ENCODE measurements around the gene CDH4. TPM values are rescaled to one million over a fixed set of nuclear protein-coding genes. Genes with fewer than 3 reads are reported as not detected.

Gene CDH4
- total and polyA plus RNA-seq, 2 donors (not counting 1 experiment from before 2014, with no cell fraction given): not detected

DNA sequence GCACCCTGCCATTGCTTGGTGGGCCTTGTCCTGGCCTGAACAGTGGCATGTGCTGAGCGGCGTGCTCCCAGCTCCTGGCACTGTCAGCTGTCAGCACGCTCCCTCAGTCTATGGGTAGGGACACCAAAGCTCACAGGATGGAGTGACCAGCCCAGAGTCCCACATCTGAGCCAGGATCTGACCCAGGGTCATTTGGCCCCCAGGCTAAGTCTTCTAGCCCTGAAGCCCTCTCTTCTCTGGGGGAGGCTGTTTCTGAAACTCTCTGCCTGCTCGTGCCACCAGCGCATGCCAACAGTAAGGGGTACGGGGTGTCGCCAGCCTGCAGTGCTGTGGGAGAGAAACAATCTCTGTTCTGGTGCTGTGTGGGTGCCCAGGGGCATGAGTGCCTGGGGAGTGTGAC lies 37.1 kb downstream of the CDH4 start:
- Histone ChIP-seq H3K36me3 (replicated peaks in 1 of 2; ENCODE audit: control extremely low read depth in 1 of 2, control insufficient read depth in 1 of 2, extremely low read depth in 1 of 2, insufficient read depth in 2 of 2, low read length in 1 of 2) (no peaks in the 10 kb centered on the region), H3K27me3 (replicated peaks in 1 of 4; ENCODE audit: control extremely low read depth in 1 of 4, control insufficient read depth in 3 of 4, insufficient read depth in 4 of 4, low read length in 3 of 4) (no peaks in the 10 kb centered on the region), H3K27ac (ENCODE audit: low read length in 2 of 2) (no peak overlapping the region), H3K79me2 (ENCODE audit: control insufficient read depth, insufficient read depth, low read length) (no peaks in the 10 kb centered on the region), H3K4me3 (ENCODE audit: control extremely low read depth in 1 of 5, extremely low read depth in 1 of 5, insufficient read depth in 1 of 5, low read depth in 2 of 5, low read length in 4 of 5) (no peak overlapping the region), H3K4me1 (ENCODE audit: control insufficient read depth in 2 of 2, insufficient read depth in 2 of 2, low read length in 2 of 2) (no peaks in the 10 kb centered on the region), H3K9me3 (ENCODE audit: control extremely low read depth in 1 of 3, control insufficient read depth in 2 of 3, insufficient read depth in 1 of 3, low read length in 2 of 3) (peaks cover 0 to 44% (median 0%) of the 10 kb centered on the region in 3 donors), H2AFZ (ENCODE audit: insufficient read depth, low read depth, low read length, poor library complexity, severe bottlenecking) (no peak overlapping the region), H4K20me1 (ENCODE audit: control insufficient read depth, insufficient read depth, low read length, poor library complexity, severe bottlenecking) (no peaks in the 10 kb centered on the region), H3K9ac (ENCODE audit: low read length) (no peak overlapping the region), H3K4me2 (replicated peaks; ENCODE audit: low read depth, low read length, poor library complexity, severe bottlenecking) (no peak overlapping the region)
- intact Hi-C loops (cut with micrococcal nuclease): no loop called here
- TF ChIP-seq, protein P1, sequence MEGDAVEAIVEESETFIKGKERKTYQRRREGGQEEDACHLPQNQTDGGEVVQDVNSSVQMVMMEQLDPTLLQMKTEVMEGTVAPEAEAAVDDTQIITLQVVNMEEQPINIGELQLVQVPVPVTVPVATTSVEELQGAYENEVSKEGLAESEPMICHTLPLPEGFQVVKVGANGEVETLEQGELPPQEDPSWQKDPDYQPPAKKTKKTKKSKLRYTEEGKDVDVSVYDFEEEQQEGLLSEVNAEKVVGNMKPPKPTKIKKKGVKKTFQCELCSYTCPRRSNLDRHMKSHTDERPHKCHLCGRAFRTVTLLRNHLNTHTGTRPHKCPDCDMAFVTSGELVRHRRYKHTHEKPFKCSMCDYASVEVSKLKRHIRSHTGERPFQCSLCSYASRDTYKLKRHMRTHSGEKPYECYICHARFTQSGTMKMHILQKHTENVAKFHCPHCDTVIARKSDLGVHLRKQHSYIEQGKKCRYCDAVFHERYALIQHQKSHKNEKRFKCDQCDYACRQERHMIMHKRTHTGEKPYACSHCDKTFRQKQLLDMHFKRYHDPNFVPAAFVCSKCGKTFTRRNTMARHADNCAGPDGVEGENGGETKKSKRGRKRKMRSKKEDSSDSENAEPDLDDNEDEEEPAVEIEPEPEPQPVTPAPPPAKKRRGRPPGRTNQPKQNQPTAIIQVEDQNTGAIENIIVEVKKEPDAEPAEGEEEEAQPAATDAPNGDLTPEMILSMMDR (IDR thresholded peaks at IDR 0.05): no peak
- TF ChIP-seq EZH2 (IDR thresholded peaks at IDR 0.05; ENCODE audit: borderline replicate concordance, insufficient read depth, low read depth, low read length, poor library complexity, severe bottlenecking): no peak
- CTCF ChIA-PET: no interaction called here
- WGBS (ENCODE audit: insufficient coverage): 78% methylated on average over 5 of the region's 7 CpGs
- DNase-seq: no peak
- ATAC-seq (ENCODE audit: low read depth): no peak
- H3K9me3 Mint-ChIP-seq (ENCODE audit: insufficient read depth): no peaks in the 10 kb centered on the region
- no peaks in the 10 kb centered on the region for H3K27me3 Mint-ChIP-seq
- no peak overlapping the region for H3K4me3 Mint-ChIP-seq
- H3K27ac Mint-ChIP-seq: no peak overlapping the region
- POLR2A ChIA-PET: no interaction called here
- H3K4me1 Mint-ChIP-seq: no peaks in the 10 kb centered on the region

DNA sequence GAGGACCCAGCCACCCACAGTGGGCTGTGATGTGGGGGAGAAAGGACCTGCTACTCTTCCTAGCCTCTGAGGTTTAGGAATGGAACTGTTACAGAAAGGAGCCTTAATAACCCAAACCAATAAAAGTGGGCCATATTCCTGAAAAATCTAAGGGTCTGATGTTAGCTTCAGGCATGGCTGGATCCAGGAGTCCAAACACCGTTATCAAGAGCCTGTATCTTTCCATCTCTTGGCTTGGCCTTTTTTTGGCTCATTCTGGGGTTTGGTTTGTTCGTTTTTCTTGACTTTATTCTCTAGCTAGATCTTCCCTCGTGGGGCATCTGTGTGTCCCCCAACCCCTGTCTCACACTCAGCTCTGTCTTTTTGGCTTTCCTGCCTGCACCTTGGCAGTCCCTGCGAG lies 38.7 kb downstream of the CDH4 start:
- H2AFZ ChIP-seq (ENCODE audit: insufficient read depth, low read depth, low read length, poor library complexity, severe bottlenecking): no peak overlapping the region
- no peaks in the 10 kb centered on the region for H3K4me1 Mint-ChIP-seq
- H3K79me2 ChIP-seq (ENCODE audit: control insufficient read depth, insufficient read depth, low read length): no peaks in the 10 kb centered on the region
- H3K4me1 ChIP-seq (ENCODE audit: control insufficient read depth in 2 of 2, insufficient read depth in 2 of 2, low read length in 2 of 2): no peaks in the 10 kb centered on the region
- no peaks in the 10 kb centered on the region for H3K9me3 Mint-ChIP-seq (ENCODE audit: insufficient read depth)
- H3K9me3 ChIP-seq (ENCODE audit: control extremely low read depth in 1 of 3, control insufficient read depth in 2 of 3, insufficient read depth in 1 of 3, low read length in 2 of 3): peaks cover 0 to 51% (median 0%) of the 10 kb centered on the region in 3 donors
- H3K4me3 Mint-ChIP-seq: no peak overlapping the region
- H3K36me3 ChIP-seq (replicated peaks in 1 of 2; ENCODE audit: control extremely low read depth in 1 of 2, control insufficient read depth in 1 of 2, extremely low read depth in 1 of 2, insufficient read depth in 2 of 2, low read length in 1 of 2): no peaks in the 10 kb centered on the region
- WGBS (ENCODE audit: insufficient coverage): 92% methylated on average over 3 of the region's 4 CpGs
- H3K27me3 ChIP-seq (replicated peaks in 1 of 4; ENCODE audit: control extremely low read depth in 1 of 4, control insufficient read depth in 3 of 4, insufficient read depth in 4 of 4, low read length in 3 of 4): no peaks in the 10 kb centered on the region
- H3K9ac ChIP-seq (ENCODE audit: low read length): no peak overlapping the region
- DNase-seq (no peak), ATAC-seq (ENCODE audit: low read depth) (no peak)
- no peaks in the 10 kb centered on the region for H4K20me1 ChIP-seq (ENCODE audit: control insufficient read depth, insufficient read depth, low read length, poor library complexity, severe bottlenecking)
- H3K4me3 ChIP-seq (ENCODE audit: control extremely low read depth in 1 of 5, extremely low read depth in 1 of 5, insufficient read depth in 1 of 5, low read depth in 2 of 5, low read length in 4 of 5): no peak overlapping the region
- no peak overlapping the region for H3K27ac ChIP-seq (ENCODE audit: low read length in 2 of 2)
- no peak overlapping the region for H3K4me2 ChIP-seq (replicated peaks; ENCODE audit: low read depth, low read length, poor library complexity, severe bottlenecking)
- ChIA-PET POLR2A (no interaction called here), CTCF (no interaction called here)
- no peak overlapping the region for H3K27ac Mint-ChIP-seq
- H3K27me3 Mint-ChIP-seq: no peaks in the 10 kb centered on the region
- TF ChIP-seq EZH2 (IDR thresholded peaks at IDR 0.05; ENCODE audit: borderline replicate concordance, insufficient read depth, low read depth, low read length, poor library complexity, severe bottlenecking): no peak
- TF ChIP-seq, protein P1 (IDR thresholded peaks at IDR 0.05): no peak
- intact Hi-C loops (cut with micrococcal nuclease): no loop called here

All from B cell (primary cell).